K562 (cell line): ENCODE results near the gene EXOG.

Experiments used
- CHD4 ChIP-seq: fragments of 200-600 bp; sonication (generic); IDR thresholded peaks from 3 replicates; pipeline ENCODE4 v1.6.1; 2012; ENCODE audit warnings: low read depth, mild to moderate bottlenecking, mixed read lengths, low read length, inconsistent platforms; ENCODE audit not compliant: insufficient read depth, insufficient replicate concordance, poor library complexity, severe bottlenecking
- CTCF ChIP-seq, 3 experiments: IDR thresholded peaks in 2 of 3; conservative IDR thresholded peaks in 1 of 3; 2 replicates each; pipeline ENCODE4 v1.5.1; 2011 to 2012; ENCODE audit warnings: low read length in 3 of 3, mild to moderate bottlenecking in 3 of 3, control low read depth in 2 of 3, improper control_type of control experiment in 1 of 3, inconsistent platforms in 1 of 3, low read depth in 1 of 3, mixed read lengths in 1 of 3, moderate library complexity in 1 of 3; ENCODE audit not compliant: insufficient read depth in 2 of 3
- ILK ChIP-seq: fragments of 450-650 bp; IDR thresholded peaks from 2 replicates; pipeline ENCODE4 v1.6.1; 2016; ENCODE audit warnings: missing genetic modification characterization, low read depth, mild to moderate bottlenecking, missing compliant biosample characterization, moderate library complexity, borderline replicate concordance
- RAD51 ChIP-seq: fragments of 450-650 bp; IDR thresholded peaks from 2 replicates; pipeline ENCODE4 v1.7.1; 2016; ENCODE audit warnings: low read depth, mild to moderate bottlenecking, borderline replicate concordance
- RCOR1 ChIP-seq, 2 experiments: IDR thresholded peaks; 2 replicates each; pipeline ENCODE4 v1.6.1; 2012; ENCODE audit warnings: low read depth in 2 of 2, low read length in 2 of 2, borderline replicate concordance in 1 of 2, improper control_type of control experiment in 1 of 2
- SMAD1 ChIP-seq: fragments of 150-350 bp; IDR thresholded peaks from 2 replicates; pipeline ENCODE4 v1.6.1; 2014; ENCODE audit warnings: low read length, low read depth; ENCODE audit not compliant: partially characterized antibody
- ZNF12 ChIP-seq: sonication (generic); formaldehyde crosslinking; IDR thresholded peaks from 2 replicates; pipeline ENCODE4 v1.4.0; 2020; ENCODE audit warnings: mild to moderate bottlenecking, missing genetic modification reagents
- ZNF232 ChIP-seq: sonication (generic); formaldehyde crosslinking; IDR thresholded peaks from 2 replicates; pipeline ENCODE4 v1.8.0; 2022; ENCODE audit warnings: mild to moderate bottlenecking, missing genetic modification reagents

- TF ChIP-seq CTCF (IDR thresholded peaks at IDR 0.05 in 2 of 3, conservative IDR thresholded peaks at IDR 0.05 in 1 of 3; ENCODE audit: insufficient read depth in 2 of 3, low read depth in 1 of 3, low read length in 3 of 3), result no peak
- no peak for TF ChIP-seq RAD51
- TF ChIP-seq ILK (tag), result no peak
- no peak for TF ChIP-seq RCOR1 (IDR thresholded peaks at IDR 0.05; ENCODE audit: borderline replicate concordance in 1 of 2, low read depth in 2 of 2, low read length in 2 of 2)
- TF ChIP-seq SMAD1, result no peak
- no peak for TF ChIP-seq CHD4
- no peak for TF ChIP-seq ZNF232
- TF ChIP-seq ZNF12 (CRISPR knock-in tag), result no peak
Measured at GRCh38 chr3:38541806-38542205, 45.7 kb downstream of the EXOG start.
